Peyer's patch (tissue), 4 donors: Measurements from ENCODE around the gene STOM.

ENCODE experiments used
- POLR2A ChIP-seq, 2 donors: fragments of 450-650 bp; IDR thresholded peaks; one replicate each; pipeline ENCODE4 v1.5.1; 2017; ENCODE audit warnings: antibody characterized with exemption in 2 of 2, mild to moderate bottlenecking in 2 of 2, moderate library complexity in 2 of 2
- TF ChIP-seq, protein P1 (sequence below), 6 experiments: fragments of 450-650 bp in 4 of 6; fragments of 200-600 bp in 2 of 6; sonication (generic) in 1 of 6; IDR thresholded peaks; one replicate each; pipeline ENCODE4 v1.5.1; 2017 to 2019; ENCODE audit warnings: antibody characterized with exemption in 6 of 6, mild to moderate bottlenecking in 3 of 6, moderate library complexity in 1 of 6

- TF ChIP-seq, protein P1, sequence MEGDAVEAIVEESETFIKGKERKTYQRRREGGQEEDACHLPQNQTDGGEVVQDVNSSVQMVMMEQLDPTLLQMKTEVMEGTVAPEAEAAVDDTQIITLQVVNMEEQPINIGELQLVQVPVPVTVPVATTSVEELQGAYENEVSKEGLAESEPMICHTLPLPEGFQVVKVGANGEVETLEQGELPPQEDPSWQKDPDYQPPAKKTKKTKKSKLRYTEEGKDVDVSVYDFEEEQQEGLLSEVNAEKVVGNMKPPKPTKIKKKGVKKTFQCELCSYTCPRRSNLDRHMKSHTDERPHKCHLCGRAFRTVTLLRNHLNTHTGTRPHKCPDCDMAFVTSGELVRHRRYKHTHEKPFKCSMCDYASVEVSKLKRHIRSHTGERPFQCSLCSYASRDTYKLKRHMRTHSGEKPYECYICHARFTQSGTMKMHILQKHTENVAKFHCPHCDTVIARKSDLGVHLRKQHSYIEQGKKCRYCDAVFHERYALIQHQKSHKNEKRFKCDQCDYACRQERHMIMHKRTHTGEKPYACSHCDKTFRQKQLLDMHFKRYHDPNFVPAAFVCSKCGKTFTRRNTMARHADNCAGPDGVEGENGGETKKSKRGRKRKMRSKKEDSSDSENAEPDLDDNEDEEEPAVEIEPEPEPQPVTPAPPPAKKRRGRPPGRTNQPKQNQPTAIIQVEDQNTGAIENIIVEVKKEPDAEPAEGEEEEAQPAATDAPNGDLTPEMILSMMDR (IDR thresholded peaks at IDR 0.05): no peak
- no peak for TF ChIP-seq POLR2A (IDR thresholded peaks at IDR 0.05)
Observed at GRCh38 chr9:121307976-121308375, 62.1 kb downstream of the STOM start.
